Esophagus mucosa (tissue), 1 donor: ENCODE results near the gene ATRN. TPM values are rescaled to one million over a fixed set of nuclear protein-coding genes. Genes with fewer than 3 reads are reported as not detected.

Source experiments
- ATAC-seq: fragments of 200-7000 bp; cut with Tn5 transposase; one replicate; pipeline ENCODE4 v1.9.1; 2020
- total RNA-seq: library from RNA; stranded (reverse); gene quantifications from one replicate; pipeline ENCODE4 v1.2.4, GENCODE V29; 2023
- donor health status: DM: yes; HTN: yes; CAD: no.

ATRN gene
- total RNA-seq, 1 donor from 2014 or later, result 14.7 TPM

DNA sequence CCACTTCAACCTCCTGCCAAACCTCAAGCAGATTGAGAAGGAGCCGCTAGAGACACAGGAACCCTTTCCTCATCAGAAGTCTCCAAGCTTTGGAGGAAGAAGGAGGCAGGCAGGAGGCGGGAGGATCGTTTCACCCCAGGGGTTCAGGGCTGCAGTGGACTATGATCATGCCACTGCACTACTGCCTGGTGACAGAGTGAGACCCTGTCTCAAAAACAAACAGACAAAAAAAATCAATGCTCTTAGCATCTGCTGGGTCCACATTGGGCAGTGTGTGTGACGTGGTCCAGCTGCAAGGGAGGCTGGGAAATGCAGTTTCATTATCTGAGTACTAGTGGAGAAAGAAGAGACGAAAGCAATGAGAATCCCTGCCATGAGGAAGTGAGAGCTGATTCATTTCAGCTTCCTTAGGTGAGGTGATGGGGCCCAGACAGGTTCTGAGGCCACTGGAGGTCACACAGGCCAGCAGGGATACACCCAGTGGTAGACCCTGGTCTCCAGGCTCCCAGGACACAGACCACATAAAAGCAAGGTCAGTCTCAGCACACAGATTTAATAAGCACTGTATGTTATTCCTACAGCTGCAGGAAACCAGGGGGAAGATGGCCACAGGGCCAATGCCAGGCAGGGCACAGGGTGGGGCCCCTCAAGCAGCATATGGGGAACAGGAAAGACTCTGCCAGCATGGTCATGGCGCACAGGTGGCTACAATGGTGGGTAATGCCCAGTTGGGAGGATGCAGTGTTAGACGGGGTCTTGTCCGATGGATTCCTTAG lies 188.1 kb downstream of the ATRN start:
- peak; percentile 48 for ATAC-seq

DNA sequence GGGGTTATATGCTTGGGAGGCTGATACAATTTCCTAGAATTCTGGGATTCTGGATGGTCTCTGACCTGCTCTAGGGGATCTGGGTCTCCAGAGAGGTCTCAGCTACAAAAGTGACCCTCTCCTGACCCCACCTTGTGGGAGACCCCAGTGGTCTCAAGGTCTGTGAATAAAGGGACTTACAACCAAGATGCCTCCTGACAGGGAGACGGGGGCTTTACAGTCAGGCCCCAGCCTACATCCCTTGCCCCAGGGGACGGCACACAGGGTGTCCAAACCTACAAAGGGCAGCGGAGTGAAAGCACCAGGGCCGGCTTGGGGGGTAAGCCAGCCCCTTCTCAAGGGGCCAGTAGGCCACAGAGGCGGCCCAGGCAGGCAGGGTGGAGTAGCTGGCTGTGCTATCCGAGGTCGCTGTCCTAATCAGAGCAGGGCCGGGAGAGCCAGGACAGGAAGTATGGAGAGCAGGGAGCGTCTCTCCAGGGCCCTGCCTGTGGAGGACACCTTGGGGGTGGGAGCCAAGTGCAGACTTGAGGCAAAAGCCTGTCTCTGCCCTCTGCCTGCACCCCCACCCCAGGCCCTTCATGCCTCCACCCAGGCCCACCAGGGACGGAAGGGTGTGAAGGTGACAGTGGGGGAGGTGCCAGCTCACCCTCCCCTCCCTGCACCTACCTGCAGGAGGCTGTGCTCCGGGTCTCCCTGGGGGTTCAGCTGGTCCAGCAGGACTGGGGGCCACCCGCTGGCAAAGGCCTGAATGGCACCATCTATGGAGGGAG lies 188.9 kb downstream of the ATRN start:
- no peak for ATAC-seq

GRCh38 chr20:3660262-3661059 lies 189.6 kb downstream of the ATRN start:
- no peak for ATAC-seq

- ATAC-seq, result no peak
Observed at GRCh38 chr20:3661060-3661813, 190.4 kb downstream of the ATRN start.

GRCh38 chr20:3661814-3662665 lies 191.2 kb downstream of the ATRN start:
- ATAC-seq, result no peak

DNA sequence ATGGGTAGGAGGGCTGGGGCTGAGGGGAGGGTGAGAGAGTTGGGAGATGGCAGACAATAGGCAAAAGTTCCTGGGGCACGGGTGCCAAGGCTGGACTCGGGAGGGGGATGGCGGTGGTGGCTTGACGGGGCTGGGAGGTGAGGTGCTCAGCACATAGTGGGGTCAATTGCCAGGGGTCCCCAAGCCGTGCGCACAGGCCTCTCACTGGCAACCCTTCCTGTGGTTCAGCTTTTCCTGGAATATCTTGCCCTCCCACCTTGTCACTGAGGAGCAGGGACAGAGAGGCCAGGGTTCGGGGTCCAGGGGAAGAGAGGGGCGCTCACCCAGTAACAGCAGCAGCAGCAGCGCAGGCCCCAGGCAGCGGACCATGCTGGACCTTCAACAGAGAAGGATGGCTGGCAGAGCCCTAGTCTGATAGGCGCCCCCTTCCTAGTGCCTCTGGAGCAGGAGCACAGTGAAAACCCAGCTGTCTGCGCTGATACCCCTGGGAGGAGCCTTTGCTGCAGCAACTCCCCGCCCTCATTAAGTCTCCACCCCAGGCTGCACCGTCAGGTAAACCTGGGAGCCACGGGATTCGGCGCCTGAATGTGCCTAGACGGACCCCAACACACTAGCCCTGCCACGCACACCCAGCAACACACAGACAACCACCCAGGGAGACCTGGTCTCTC lies 192.3 kb downstream of the ATRN start, which contains the start of gene GFRA4:
Gene GFRA4 (minus strand): TSS at position 369 of the 671 bp plus-strand sequence. CDS start 0 bp downstream, at position 369.
- ATAC-seq, result no peak

DNA sequence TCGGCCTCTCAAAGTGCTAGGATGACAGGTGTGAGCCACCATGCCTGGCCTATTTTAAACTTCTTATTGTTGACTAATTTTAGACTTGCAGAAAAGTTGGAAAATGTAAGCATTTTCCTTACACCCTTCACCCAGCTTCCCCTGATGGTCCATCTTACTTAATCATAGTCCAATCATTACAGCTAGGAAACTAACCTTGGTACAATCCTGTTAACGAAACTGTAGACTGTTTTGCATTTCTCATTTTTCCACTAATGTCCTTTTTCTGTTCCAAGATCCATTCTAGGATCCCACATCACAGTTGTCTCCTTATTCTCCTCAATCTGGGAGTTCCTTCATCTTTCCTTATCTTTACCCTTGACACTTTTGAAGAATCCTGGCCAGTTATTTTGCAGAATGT lies 193.0 kb downstream of the ATRN start:
- no peak for ATAC-seq

GRCh38 chr20:3667434-3668037 lies 196.7 kb downstream of the ATRN start:
- ATAC-seq, result no peak

DNA sequence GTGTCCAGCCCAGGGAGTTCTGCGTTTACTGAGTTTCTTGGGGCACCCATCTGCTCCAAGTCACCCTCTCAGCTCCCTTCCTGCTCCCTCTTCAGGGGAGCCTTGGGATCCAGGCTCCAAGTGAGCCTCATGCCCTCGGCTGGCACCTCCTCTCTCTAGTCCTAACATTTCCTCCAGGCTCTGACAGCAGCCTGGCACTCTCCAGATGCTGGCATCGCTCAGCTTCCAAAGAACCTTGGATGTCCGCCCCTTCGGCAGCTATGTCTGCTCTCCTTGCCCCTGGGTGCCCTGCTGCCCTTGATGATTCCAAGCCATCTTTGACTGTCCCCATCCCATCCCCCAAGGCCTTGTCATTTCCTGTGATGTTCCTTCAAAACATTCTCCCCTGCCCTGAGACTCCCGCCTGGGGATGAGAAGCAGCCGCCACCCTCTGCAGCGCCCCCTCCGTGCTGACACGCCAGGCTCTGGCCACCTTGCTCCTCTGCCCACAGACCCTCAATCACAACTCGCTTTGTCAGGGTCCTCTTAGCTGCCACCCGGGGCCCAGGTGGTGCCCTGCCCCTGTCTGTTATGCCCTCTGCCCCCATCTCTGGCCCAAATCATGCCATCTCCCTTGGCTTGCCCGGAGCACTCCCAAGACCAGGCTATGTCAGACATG lies 199.0 kb downstream of the ATRN start:
- ATAC-seq, result no peak

DNA sequence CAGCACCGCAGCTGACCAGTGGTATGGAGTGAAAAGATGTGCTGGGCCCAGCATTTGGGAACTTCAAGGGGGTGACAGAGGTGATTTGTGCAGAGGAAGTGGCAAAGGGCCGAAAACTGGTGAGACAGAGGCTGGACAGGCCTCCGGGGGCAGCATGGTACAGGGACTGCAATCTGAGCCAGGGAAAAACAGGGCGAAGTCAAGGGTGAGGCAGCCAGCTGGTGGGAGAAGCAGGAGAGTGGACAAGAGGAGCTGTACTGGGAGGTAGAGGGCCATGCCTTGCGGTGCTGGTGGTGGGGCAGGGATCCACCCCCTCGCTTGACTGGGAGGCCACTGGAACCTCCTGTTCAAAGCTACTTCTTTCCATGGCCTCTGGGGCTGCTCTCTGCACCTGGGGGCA lies 199.7 kb downstream of the ATRN start:
- ATAC-seq, result no peak

GRCh38 chr20:3670945-3671344 lies 200.1 kb downstream of the ATRN start:
- no peak for ATAC-seq

DNA sequence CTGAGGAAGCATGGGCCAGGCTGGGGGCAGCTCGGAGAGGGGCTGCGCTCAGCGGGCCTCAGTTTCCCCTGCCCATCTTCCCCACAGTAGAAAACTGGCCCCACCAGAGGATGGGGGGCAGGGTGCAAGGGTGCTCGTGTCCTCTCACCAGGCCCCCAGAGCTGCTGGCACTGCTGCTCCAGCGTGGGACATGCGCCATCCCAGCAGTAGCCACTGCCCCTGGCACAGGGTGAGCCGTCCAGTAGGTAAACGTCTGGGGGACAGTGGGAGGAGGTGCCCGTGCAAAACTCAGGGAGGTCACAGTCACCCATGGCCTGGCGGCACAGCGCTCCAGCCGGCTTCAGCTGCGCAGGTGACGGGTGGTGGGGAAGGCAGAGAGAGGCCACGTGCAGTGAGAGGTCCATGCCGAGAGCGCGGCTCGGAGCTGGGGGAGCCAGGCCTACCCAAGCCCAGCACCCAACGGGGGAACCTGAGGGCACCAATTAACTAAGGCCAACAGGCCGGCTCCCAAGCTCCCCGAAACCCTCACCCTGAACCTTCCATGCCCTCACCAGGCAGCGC lies 201.2 kb downstream of the ATRN start:
- ATAC-seq, result no peak

GRCh38 chr20:3672547-3673171 lies 201.8 kb downstream of the ATRN start:
- ATAC-seq, result no peak

DNA sequence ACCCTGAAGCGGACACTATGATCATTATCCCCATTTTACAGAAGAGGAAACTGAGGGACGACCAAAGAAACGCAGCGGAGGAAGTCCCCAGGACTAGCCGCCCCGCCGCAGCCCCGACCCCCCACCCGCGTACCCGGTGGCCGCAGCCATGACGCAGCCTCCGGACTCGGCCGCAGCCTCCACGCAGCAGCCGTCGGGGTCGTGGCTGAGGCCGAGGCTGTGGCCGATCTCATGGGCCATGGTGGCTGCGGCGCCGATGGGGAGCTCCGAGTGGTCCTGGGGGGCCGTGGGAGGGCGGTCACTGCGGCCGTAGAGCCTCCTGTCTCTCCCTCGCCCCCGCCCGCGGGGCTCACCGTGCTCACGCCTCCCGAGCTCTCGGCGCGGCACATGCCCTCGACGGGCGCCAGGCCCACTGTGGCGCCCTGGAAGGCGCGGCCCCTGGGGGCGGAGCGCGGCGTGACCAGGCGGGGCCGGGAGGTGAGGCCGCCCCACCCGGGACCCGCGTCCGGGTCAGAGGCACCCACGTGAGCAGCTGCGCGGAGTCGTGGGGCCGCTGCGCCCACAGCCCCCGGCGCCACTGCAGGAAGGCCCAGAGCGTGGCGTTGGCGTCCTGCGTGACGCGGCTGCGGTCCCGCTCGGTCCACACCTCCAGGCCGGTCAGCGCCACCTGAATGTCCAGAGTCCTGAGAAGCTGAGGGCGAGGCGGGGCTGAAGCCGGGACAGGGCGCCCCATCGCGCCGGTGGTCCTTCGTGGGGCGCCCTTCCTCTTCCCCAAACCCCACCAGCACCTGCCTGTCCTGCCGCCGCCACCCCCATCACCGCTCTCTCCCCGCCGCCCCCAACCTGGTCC lies 202.6 kb downstream of the ATRN start:
- no peak for ATAC-seq

GRCh38 chr20:3674447-3674846 lies 203.6 kb downstream of the ATRN start:
- no peak for ATAC-seq

GRCh38 chr20:3674995-3675900 lies 204.4 kb downstream of the ATRN start:
- ATAC-seq, result no peak

DNA sequence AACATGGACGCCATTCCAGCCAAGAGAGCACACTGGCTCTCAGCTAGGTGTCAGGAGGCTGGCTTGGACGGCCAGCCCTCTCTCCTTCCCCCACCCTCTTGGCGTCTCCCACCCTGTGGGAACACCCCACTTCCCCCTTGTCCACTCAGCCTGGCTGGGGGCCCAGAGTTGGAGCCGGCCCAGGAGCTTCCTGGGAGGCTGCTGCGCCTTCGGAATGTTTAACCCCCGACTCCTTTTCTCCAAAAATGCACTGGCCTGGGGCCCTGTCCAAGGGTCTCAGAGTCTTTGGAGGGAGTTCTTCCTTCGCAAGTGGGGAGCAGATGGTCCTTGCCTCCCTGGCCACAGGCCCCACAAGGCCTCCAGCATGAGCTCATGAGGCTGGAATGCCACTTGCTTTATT lies 206.9 kb downstream of the ATRN start:
- ATAC-seq, result no peak
